ENCODE results near the gene ALPL.

Gene ALPL

DNA sequence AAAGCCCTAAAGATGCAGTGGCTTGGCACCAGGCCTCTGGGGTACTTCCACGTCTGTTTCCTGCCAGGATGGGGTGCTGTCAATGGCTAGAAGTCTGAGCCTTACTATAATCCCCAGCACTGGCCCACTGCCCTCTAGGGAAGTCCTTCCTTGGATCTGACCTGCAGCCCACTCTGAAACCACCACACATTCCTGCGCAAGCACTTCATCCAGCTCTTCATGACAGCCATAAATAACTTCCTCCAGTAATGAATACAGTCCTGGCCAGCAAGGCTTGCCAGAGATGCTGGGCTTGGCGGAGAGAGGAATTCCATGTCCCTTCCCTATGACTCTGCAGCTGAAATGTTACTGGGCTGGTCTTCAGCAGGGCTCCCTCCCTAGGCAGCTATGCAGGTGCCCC, 32.6 kb downstream of the ALPL start:
- ChIA-PET POLR2A (no interaction called here), CTCF (interaction anchor here (1.1 to 2.3 kb wide), 4 partner anchors 12 to 287 kb away, joined by 3 to 7 read pairs (median 3); no protein-coding TSS in a partner anchor)
- Histone ChIP-seq H3K27me3 (replicated peaks in 2 of 5; ENCODE audit: control insufficient read depth in 4 of 5, insufficient read depth in 5 of 5, low read length in 4 of 5) (peaks cover 0 to 50% (median 14%) of the 10 kb centered on the region in 5 experiments), H3K36me3 (ENCODE audit: control insufficient read depth in 4 of 4, insufficient read depth in 4 of 4, low read length in 3 of 4) (no peaks in the 10 kb centered on the region), H3K4me3 (ENCODE audit: control insufficient read depth in 1 of 7, extremely low read depth in 1 of 7, insufficient read depth in 4 of 7, low read depth in 2 of 7, low read length in 6 of 7) (no peak overlapping the region), H3K4me1 (ENCODE audit: control extremely low read depth in 1 of 4, control insufficient read depth in 4 of 4, insufficient read depth in 4 of 4, low read length in 3 of 4) (no peaks in the 10 kb centered on the region), H3K27ac (ENCODE audit: insufficient read depth in 1 of 2, low read depth in 1 of 2, low read length in 2 of 2, poor library complexity in 1 of 2, severe bottlenecking in 2 of 2) (no peak overlapping the region), H3K9me3 (ENCODE audit: control extremely low read depth in 1 of 5, control insufficient read depth in 4 of 5, insufficient read depth in 2 of 5, low read depth in 1 of 5, low read length in 4 of 5) (no peaks in the 10 kb centered on the region)
- DNase-seq, result no peak
- WGBS (ENCODE audit: insufficient coverage), result 55% methylated on average over 2 of the region's 3 CpGs

DNA sequence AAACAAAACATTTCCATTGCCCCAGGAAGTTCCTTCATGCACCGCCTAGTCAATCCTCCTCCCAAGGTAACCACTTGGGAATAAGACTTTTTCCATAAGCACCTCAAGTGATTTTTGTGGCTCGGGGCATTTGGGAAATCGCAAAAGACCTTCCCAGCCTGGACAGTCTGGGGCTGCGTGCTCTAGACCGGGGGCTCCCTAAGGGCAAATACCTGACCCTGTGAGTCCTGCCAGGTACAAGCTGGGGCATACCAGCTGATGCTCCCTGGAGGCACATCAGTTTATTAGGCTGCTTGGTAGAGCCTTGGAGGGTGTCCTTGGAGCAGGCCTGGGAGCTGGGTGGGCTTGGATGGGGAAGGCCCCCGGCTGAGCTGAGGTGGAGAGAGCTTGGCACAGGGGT, 34.4 kb downstream of the ALPL start:
- ChIA-PET POLR2A (no interaction called here), CTCF (interaction anchor here (0.6 to 1.2 kb wide), 2 partner anchors 8 to 289 kb away, joined by 3 to 4 read pairs; no protein-coding TSS in a partner anchor)
- 93% methylated on average over 5 of the region's 6 CpGs for WGBS (ENCODE audit: insufficient coverage)
- no peaks in the 10 kb centered on the region for H3K4me1 ChIP-seq (ENCODE audit: control extremely low read depth in 1 of 4, control insufficient read depth in 4 of 4, insufficient read depth in 4 of 4, low read length in 3 of 4)
- no peaks in the 10 kb centered on the region for H3K9me3 ChIP-seq (ENCODE audit: control extremely low read depth in 1 of 5, control insufficient read depth in 4 of 5, insufficient read depth in 2 of 5, low read depth in 1 of 5, low read length in 4 of 5)
- H3K27ac ChIP-seq (ENCODE audit: insufficient read depth in 1 of 2, low read depth in 1 of 2, low read length in 2 of 2, poor library complexity in 1 of 2, severe bottlenecking in 2 of 2), result no peak overlapping the region
- H3K27me3 ChIP-seq (replicated peaks in 2 of 5; ENCODE audit: control insufficient read depth in 4 of 5, insufficient read depth in 5 of 5, low read length in 4 of 5), result peaks cover 0 to 47% (median 10%) of the 10 kb centered on the region in 5 experiments
- H3K36me3 ChIP-seq (ENCODE audit: control insufficient read depth in 4 of 4, insufficient read depth in 4 of 4, low read length in 3 of 4), result no peaks in the 10 kb centered on the region
- no peak for DNase-seq
- H3K4me3 ChIP-seq (ENCODE audit: control insufficient read depth in 1 of 7, extremely low read depth in 1 of 7, insufficient read depth in 4 of 7, low read depth in 2 of 7, low read length in 6 of 7), result no peak overlapping the region

DNA sequence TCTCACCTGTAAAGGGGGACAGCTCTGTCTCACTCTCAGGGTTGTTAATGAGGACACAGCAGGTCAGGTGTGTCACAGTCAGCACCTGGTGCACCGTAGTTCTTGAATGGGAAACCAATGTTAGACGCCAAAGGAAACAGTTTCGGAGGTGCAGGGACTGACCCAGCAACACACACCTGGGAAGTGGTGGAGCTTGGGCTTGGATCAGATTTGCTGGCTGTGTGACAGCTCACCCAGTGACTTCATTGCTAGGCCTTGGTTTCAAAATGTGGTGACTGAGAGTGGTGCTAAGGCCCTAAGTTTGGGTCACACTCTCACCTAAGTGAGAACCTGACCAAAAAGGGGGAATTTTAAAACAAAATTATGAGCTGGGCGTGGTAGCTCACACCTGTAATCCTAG, 34.9 kb downstream of the ALPL start:
- no peak overlapping the region for H3K27ac ChIP-seq (ENCODE audit: insufficient read depth in 1 of 2, low read depth in 1 of 2, low read length in 2 of 2, poor library complexity in 1 of 2, severe bottlenecking in 2 of 2)
- no peak for DNase-seq
- no peak overlapping the region for H3K4me3 ChIP-seq (ENCODE audit: control insufficient read depth in 1 of 7, extremely low read depth in 1 of 7, insufficient read depth in 4 of 7, low read depth in 2 of 7, low read length in 6 of 7)
- H3K27me3 ChIP-seq (replicated peaks in 2 of 5; ENCODE audit: control insufficient read depth in 4 of 5, insufficient read depth in 5 of 5, low read length in 4 of 5), result peaks cover 0 to 47% (median 10%) of the 10 kb centered on the region in 5 experiments
- ChIA-PET POLR2A (no interaction called here), CTCF (interaction anchor here (0.6 to 1.2 kb wide), 2 partner anchors 9 to 290 kb away, joined by 3 to 4 read pairs; no protein-coding TSS in a partner anchor)
- H3K36me3 ChIP-seq (ENCODE audit: control insufficient read depth in 4 of 4, insufficient read depth in 4 of 4, low read length in 3 of 4), result no peaks in the 10 kb centered on the region
- H3K9me3 ChIP-seq (ENCODE audit: control extremely low read depth in 1 of 5, control insufficient read depth in 4 of 5, insufficient read depth in 2 of 5, low read depth in 1 of 5, low read length in 4 of 5), result no peaks in the 10 kb centered on the region
- H3K4me1 ChIP-seq (ENCODE audit: control extremely low read depth in 1 of 4, control insufficient read depth in 4 of 4, insufficient read depth in 4 of 4, low read length in 3 of 4), result no peaks in the 10 kb centered on the region
- 98% methylated on average over 4 of the region's 4 CpGs for WGBS (ENCODE audit: insufficient coverage)

DNA sequence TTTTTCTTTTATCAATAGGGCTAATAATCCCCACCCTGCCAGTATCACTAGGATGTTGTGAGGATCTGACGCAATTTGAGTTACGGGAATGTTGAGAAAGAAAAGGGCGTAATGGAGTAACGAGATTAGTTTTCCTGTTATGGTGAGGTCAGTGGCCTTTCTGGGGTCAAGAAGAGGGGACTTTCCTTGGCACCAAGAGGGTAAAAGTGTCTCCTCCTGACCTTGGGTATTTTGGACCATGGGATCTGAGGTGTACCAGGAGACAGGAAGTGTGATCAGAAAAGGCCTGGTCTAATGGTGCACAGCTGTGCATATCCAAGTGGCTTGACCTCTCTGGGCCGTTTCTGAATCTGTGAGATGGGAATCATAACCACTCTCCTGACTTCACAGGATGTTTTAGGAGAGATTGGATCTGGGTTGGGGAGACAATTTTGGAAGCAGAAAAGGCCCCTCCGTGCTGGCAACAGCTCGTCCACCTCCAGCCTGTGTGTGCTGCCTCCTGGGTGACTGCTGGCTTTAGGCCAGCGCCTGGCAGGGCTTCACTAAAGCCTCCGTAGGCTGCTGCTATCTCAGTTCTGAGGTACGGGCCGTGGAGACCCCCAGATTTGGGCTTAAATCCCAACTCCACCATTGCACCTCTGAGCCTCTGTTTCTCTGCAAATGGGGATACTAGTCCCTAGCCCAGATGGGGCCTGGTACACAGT, 37.1 kb downstream of the ALPL start:
- CTCF ChIA-PET, result interaction anchor here (1.1 to 1.4 kb wide), 4 partner anchors 9 to 176 kb away, joined by 3 to 5 read pairs (median 4); no protein-coding TSS in a partner anchor
- H3K27ac ChIP-seq (ENCODE audit: insufficient read depth in 1 of 2, low read depth in 1 of 2, low read length in 2 of 2, poor library complexity in 1 of 2, severe bottlenecking in 2 of 2), result no peak overlapping the region
- POLR2A ChIA-PET, result no interaction called here

DNA sequence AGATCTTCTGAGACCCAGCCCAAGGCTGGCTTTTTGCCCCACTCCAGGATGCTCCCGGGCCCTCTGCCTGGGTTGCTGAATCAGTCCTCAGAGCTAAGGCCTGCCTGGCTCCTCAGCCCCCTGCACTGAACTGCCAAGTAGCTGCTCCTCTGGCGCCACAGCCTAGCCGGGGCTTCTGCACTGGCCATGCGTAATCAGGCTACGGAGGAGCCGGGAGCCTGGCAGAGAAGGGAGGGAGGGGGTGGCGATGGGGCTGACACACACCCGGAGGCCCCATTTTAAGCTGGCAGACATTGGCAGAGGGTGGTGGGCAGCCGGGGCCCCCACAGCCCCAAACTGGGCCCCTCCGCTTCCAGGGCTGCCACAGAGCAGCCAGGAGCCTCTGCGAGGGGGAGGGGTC, 38.7 kb downstream of the ALPL start:
- Histone ChIP-seq H3K9me3 (ENCODE audit: control extremely low read depth in 1 of 5, control insufficient read depth in 4 of 5, insufficient read depth in 2 of 5, low read depth in 1 of 5, low read length in 4 of 5) (no peaks in the 10 kb centered on the region), H3K4me1 (ENCODE audit: control extremely low read depth in 1 of 4, control insufficient read depth in 4 of 4, insufficient read depth in 4 of 4, low read length in 3 of 4) (peaks cover 8 to 19% (median 10%) of the 10 kb centered on the region in 4 experiments), H3K36me3 (ENCODE audit: control insufficient read depth in 4 of 4, insufficient read depth in 4 of 4, low read length in 3 of 4) (no peaks in the 10 kb centered on the region), H3K27me3 (replicated peaks in 2 of 5; ENCODE audit: control insufficient read depth in 4 of 5, insufficient read depth in 5 of 5, low read length in 4 of 5) (peaks cover 0 to 34% (median 12%) of the 10 kb centered on the region in 5 experiments), H3K27ac (ENCODE audit: insufficient read depth in 1 of 2, low read depth in 1 of 2, low read length in 2 of 2, poor library complexity in 1 of 2, severe bottlenecking in 2 of 2) (no peak overlapping the region), H3K4me3 (ENCODE audit: control insufficient read depth in 1 of 7, extremely low read depth in 1 of 7, insufficient read depth in 4 of 7, low read depth in 2 of 7, low read length in 6 of 7) (no peak overlapping the region)
- WGBS (ENCODE audit: insufficient coverage), result 93% methylated on average over 11 of the region's 11 CpGs
- ChIA-PET CTCF (interaction anchor here (0.6 to 1.4 kb wide), 4 partner anchors 10 to 297 kb away, joined by 3 to 5 read pairs (median 4); no protein-coding TSS in a partner anchor), POLR2A (no interaction called here)
- no peak for DNase-seq

More for the DNA sequence above, 37.1 kb downstream of the ALPL start:
- H3K27me3 ChIP-seq (replicated peaks in 2 of 5; ENCODE audit: control insufficient read depth in 4 of 5, insufficient read depth in 5 of 5, low read length in 4 of 5), result peaks cover 0 to 40% (median 12%) of the 10 kb centered on the region in 5 experiments
- no peaks in the 10 kb centered on the region for H3K9me3 ChIP-seq (ENCODE audit: control extremely low read depth in 1 of 5, control insufficient read depth in 4 of 5, insufficient read depth in 2 of 5, low read depth in 1 of 5, low read length in 4 of 5)
- DNase-seq, result no peak
- H3K4me1 ChIP-seq (ENCODE audit: control extremely low read depth in 1 of 4, control insufficient read depth in 4 of 4, insufficient read depth in 4 of 4, low read length in 3 of 4), result peaks cover 3 to 13% (median 5%) of the 10 kb centered on the region in 4 experiments
- no peak overlapping the region for H3K4me3 ChIP-seq (ENCODE audit: control insufficient read depth in 1 of 7, extremely low read depth in 1 of 7, insufficient read depth in 4 of 7, low read depth in 2 of 7, low read length in 6 of 7)
- WGBS (ENCODE audit: insufficient coverage), result 98% methylated on average over 10 of the region's 11 CpGs
- H3K36me3 ChIP-seq (ENCODE audit: control insufficient read depth in 4 of 4, insufficient read depth in 4 of 4, low read length in 3 of 4), result no peaks in the 10 kb centered on the region

DNA sequence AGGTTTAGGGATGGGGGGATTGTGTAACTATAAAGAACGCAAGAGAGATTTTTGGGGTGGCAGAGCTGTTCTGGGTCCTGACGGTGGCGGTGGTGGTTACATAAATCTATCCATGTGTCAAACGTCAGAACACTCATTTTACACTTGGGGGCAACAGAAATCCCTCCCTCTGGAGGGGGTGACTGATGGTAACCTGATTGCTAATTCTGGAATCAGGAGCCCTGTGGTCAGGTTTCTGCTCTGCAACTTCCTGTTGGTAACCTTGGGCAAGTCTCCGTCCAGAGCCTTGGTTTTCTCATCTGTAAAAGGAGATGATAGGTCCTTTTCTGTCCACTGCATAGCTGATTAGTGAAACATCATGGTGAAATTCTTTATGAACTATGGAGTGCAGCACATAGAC, 40.9 kb downstream of the ALPL start:
- no peaks in the 10 kb centered on the region for H3K36me3 ChIP-seq (ENCODE audit: control insufficient read depth in 4 of 4, insufficient read depth in 4 of 4, low read length in 3 of 4)
- peaks cover 12 to 29% (median 17%) of the 10 kb centered on the region in 4 experiments for H3K4me1 ChIP-seq (ENCODE audit: control extremely low read depth in 1 of 4, control insufficient read depth in 4 of 4, insufficient read depth in 4 of 4, low read length in 3 of 4)
- H3K27ac ChIP-seq (ENCODE audit: insufficient read depth in 1 of 2, low read depth in 1 of 2, low read length in 2 of 2, poor library complexity in 1 of 2, severe bottlenecking in 2 of 2), result no peak overlapping the region
- H3K4me3 ChIP-seq (ENCODE audit: control insufficient read depth in 1 of 7, extremely low read depth in 1 of 7, insufficient read depth in 4 of 7, low read depth in 2 of 7, low read length in 6 of 7), result no peak overlapping the region
- H3K9me3 ChIP-seq (ENCODE audit: control extremely low read depth in 1 of 5, control insufficient read depth in 4 of 5, insufficient read depth in 2 of 5, low read depth in 1 of 5, low read length in 4 of 5), result no peaks in the 10 kb centered on the region
- CTCF ChIA-PET, result interaction anchor here (1.2 to 3.0 kb wide), 3 partner anchors 9 to 38 kb away, joined by 4 to 10 read pairs (median 4); no protein-coding TSS in a partner anchor
- POLR2A ChIA-PET, result no interaction called here
- H3K27me3 ChIP-seq (replicated peaks in 2 of 5; ENCODE audit: control insufficient read depth in 4 of 5, insufficient read depth in 5 of 5, low read length in 4 of 5), result peaks cover 0 to 47% (median 12%) of the 10 kb centered on the region in 5 experiments
- peak in 2 of 3 donors; percentile 39 to 43 for DNase-seq
- 0% methylated on average over 1 of the region's 5 CpGs for WGBS (ENCODE audit: insufficient coverage)

- Histone ChIP-seq H3K36me3 (ENCODE audit: control insufficient read depth in 4 of 4, insufficient read depth in 4 of 4, low read length in 3 of 4) (no peaks in the 10 kb centered on the region), H3K27me3 (replicated peaks in 2 of 5; ENCODE audit: control insufficient read depth in 4 of 5, insufficient read depth in 5 of 5, low read length in 4 of 5) (peaks cover 0 to 48% (median 12%) of the 10 kb centered on the region in 5 experiments), H3K4me3 (ENCODE audit: control insufficient read depth in 1 of 7, extremely low read depth in 1 of 7, insufficient read depth in 4 of 7, low read depth in 2 of 7, low read length in 6 of 7) (no peak overlapping the region), H3K27ac (ENCODE audit: insufficient read depth in 1 of 2, low read depth in 1 of 2, low read length in 2 of 2, poor library complexity in 1 of 2, severe bottlenecking in 2 of 2) (no peak overlapping the region), H3K9me3 (ENCODE audit: control extremely low read depth in 1 of 5, control insufficient read depth in 4 of 5, insufficient read depth in 2 of 5, low read depth in 1 of 5, low read length in 4 of 5) (no peaks in the 10 kb centered on the region), H3K4me1 (ENCODE audit: control extremely low read depth in 1 of 4, control insufficient read depth in 4 of 4, insufficient read depth in 4 of 4, low read length in 3 of 4) (peaks cover 12 to 29% (median 17%) of the 10 kb centered on the region in 4 experiments)
- CTCF ChIA-PET, result interaction anchor here (1.2 to 3.0 kb wide), 3 partner anchors 9 to 39 kb away, joined by 4 to 10 read pairs (median 4); no protein-coding TSS in a partner anchor
- POLR2A ChIA-PET, result no interaction called here
- 95% methylated on average over 11 of the region's 12 CpGs for WGBS (ENCODE audit: insufficient coverage)
- DNase-seq, result no peak
Observed at GRCh38 chr1:21550866-21551475, 41.7 kb downstream of the ALPL start.

All from common myeloid progenitor, CD34-positive (primary cell).